ENCODE measurements around the gene ITPR1. TPM values are rescaled to one million over a fixed set of nuclear protein-coding genes. Genes with fewer than 3 reads are reported as not detected.

ITPR1 gene
- 7.9 and 19.5 TPM in 2 replicates for total RNA-seq

DNA sequence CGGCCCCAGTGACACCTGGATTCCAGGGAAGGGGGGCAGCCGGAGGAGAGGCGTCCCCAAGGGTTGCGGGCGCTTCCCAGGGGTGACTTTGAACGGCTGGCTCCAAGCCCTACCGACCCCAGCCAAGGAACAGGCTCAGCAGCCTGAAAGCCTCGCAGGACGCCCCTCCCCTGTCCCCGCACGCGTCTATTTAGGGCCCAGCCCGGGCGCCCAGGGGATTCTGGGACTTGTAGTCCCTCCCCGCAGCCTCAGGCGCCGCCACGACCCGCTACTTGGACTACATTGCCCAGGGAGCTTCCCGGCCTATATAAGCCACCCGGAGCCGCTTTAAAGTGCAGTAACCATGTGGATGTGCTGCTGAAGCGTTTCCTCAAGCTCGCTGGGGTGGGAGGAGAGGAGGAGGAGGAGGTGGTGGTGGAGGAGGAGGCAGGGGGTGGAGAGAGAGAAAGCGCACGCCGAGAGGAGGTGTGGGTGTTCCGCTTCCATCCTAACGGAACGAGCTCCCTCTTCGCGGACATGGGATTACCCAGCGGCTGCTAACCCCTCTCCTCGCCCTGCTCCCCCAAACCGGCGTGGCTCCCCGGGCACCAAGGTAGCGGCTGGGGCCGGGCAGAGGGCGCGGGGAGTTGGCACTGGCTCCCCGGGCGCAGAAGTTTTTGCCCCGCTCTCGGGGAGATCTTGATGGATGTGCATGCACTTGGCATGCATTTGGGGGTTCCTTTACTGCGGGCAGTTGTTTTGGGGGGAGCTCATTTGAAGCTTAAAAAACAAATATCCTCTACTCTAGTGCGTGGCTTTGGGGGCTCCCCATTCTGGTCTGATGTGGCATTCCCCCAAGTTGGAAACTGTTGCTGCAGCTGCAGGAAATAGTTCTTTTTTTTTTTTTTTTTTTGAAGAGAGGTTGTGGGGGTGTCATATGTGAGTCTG is at the start of gene ITPR1:
ITPR1 (plus strand) TSS at position 335 of the 927 bp plus-strand sequence. CDS start 23,144 bp downstream, outside the sequence.

DNA sequence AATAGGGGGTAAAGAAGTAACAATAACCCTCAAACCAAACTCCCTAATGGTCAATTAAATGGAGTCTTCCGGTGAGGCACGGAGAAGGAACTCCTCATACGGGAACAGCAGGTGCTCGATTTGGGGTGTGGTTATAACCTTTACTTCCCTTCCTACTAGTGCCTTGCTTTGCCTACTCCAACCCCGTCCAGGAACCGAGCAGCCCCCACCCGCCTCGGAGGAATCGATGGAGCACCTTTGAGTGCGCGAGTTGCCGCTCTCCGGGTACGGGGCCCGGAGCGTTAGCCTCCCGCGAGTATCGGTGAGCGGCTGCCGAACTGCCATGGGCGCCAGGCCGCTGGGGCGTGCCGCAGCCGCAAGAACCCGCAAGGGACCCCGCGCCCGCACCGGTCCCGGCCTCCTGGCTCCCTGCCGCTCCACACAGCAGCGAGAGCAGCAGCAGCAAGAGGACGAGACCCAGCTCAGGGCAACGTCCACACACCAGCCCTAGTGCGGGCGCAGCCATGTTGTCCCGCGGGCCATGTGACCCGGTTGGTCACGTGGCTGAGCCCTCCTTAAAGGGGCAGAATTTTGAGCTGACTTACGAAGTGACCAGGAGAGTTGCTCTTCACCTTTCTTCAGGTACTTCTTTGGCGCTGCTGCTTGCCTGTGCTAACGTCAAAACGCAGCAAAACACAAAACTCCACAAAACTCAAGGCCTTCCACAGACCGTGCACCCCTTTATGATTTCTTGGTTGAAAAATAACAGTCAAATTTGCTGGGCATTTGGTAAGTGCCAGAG is 26.2 kb upstream of the ITPR1 start, which contains the start of gene SUMF1:
SUMF1 (minus strand) TSS at position 529 of the 781 bp plus-strand sequence; CDS start at position 505, 24 bp downstream.

Other genes starting within 250 kb of the ITPR1 start
- gene SETMAR, start 190.0 kb upstream of the ITPR1 start, total RNA-seq = 4.4 and 14.1 TPM in 2 replicates
- 42.4 and 66.3 TPM in 2 replicates for gene SUMF1, start 26.1 kb upstream of the ITPR1 start, total RNA-seq